Neural cell (in vitro differentiated cells): ENCODE data around the gene LGR4. TPM values are rescaled to one million over a fixed set of nuclear protein-coding genes. Genes with fewer than 3 reads are reported as not detected.

ENCODE experiments used
- H2AFZ ChIP-seq: fragments of 200-600, 300-800 bp; sonication (generic), shearing (Covaris generic); 2 replicates; pipeline ENCODE4 v1.6.0; 2014; ENCODE audit warnings: low read depth, mild to moderate bottlenecking, antibody characterized with exemption, low read length, moderate library complexity
- H3F3A ChIP-seq: fragments of 200-600 bp; shearing (Covaris generic); 2 replicates; pipeline ENCODE4 v1.6.1; 2016; ENCODE audit warnings: mild to moderate bottlenecking, moderate library complexity, mixed read lengths, antibody characterized with exemption, low read length; ENCODE audit not compliant: insufficient read depth, poor library complexity, severe bottlenecking
- H3K27ac ChIP-seq: fragments of 200-600, 300-800 bp; sonication (generic), shearing (Covaris generic); 2 replicates; pipeline ENCODE4 v1.5.1; 2014; ENCODE audit warnings: mild to moderate bottlenecking, low read length, moderate library complexity
- H3K27me3 ChIP-seq: fragments of 300-800, 200-600 bp; sonication (generic), shearing (Covaris generic); 2 replicates; pipeline ENCODE4 v1.6.0; 2014; ENCODE audit warnings: mild to moderate bottlenecking, low read depth, low read length, moderate library complexity; ENCODE audit not compliant: insufficient read depth
- H3K36me3 ChIP-seq: fragments of 300-800, 200-600 bp; sonication (generic), shearing (Covaris generic); 2 replicates; pipeline ENCODE4 v1.5.1; 2014; ENCODE audit warnings: mild to moderate bottlenecking, antibody characterized with exemption, low read length, moderate library complexity; ENCODE audit not compliant: insufficient read depth
- H3K4me2 ChIP-seq: fragments of 300-800, 200-600 bp; sonication (generic), shearing (Covaris generic); 2 replicates; pipeline ENCODE4 v1.6.0; 2014; ENCODE audit warnings: mild to moderate bottlenecking, low read length
- H3K4me3 ChIP-seq: fragments of 300-800, 200-600 bp; sonication (generic), shearing (Covaris generic); 2 replicates; pipeline ENCODE4 v1.5.1; 2014; ENCODE audit warnings: mild to moderate bottlenecking, low read length, moderate library complexity
- H3K79me2 ChIP-seq: fragments of 200-600 bp; shearing (Covaris generic); replicated peaks from 2 replicates; pipeline ENCODE4 v1.6.0; 2014; ENCODE audit warnings: mild to moderate bottlenecking, low read length, moderate library complexity; ENCODE audit not compliant: insufficient read depth
- H3K9ac ChIP-seq: fragments of 300-800, 200-600 bp; sonication (generic), shearing (Covaris generic); 2 replicates; pipeline ENCODE4 v1.6.1; 2016; ENCODE audit warnings: mild to moderate bottlenecking, low read length, mixed read lengths
- H3K9me2 ChIP-seq: fragments of 200-600 bp; shearing (Covaris generic); 2 replicates; pipeline ENCODE4 v1.6.1; 2016; ENCODE audit warnings: mild to moderate bottlenecking, low read length, mixed read lengths; ENCODE audit not compliant: insufficient read depth
- H3K9me3 ChIP-seq: fragments of 200-600, 300-800 bp; sonication (generic), shearing (Covaris generic); 2 replicates; pipeline ENCODE4 v1.6.1; 2016; ENCODE audit warnings: mild to moderate bottlenecking, mixed run types, low read length, moderate library complexity, mixed read lengths
- H4K20me1 ChIP-seq: fragments of 200-600 bp; shearing (Covaris generic); 2 replicates; pipeline ENCODE4 v1.6.1; 2016; ENCODE audit warnings: mild to moderate bottlenecking, mixed run types; ENCODE audit not compliant: insufficient read depth
- CTCF ChIP-seq: fragments of 450-650 bp; IDR thresholded peaks from 2 replicates; pipeline ENCODE4 v1.5.1; 2014; ENCODE audit warnings: antibody characterized with exemption, mild to moderate bottlenecking, moderate library complexity; ENCODE audit not compliant: poor library complexity, severe bottlenecking
- EP300 ChIP-seq: fragments of 450-650 bp; conservative IDR thresholded peaks from 2 replicates; pipeline ENCODE4 v1.6.1; 2014; ENCODE audit warnings: antibody characterized with exemption, mild to moderate bottlenecking, moderate library complexity; ENCODE audit not compliant: poor library complexity, severe bottlenecking
- EZH2 ChIP-seq: fragments of 200-600, 300-800 bp; shearing (Covaris generic), sonication (generic); IDR thresholded peaks from 2 replicates; pipeline ENCODE4 v1.6.1; 2014; ENCODE audit warnings: antibody characterized with exemption, low read length, borderline replicate concordance, mild to moderate bottlenecking; ENCODE audit not compliant: insufficient read depth, poor library complexity, severe bottlenecking
- MXI1 ChIP-seq: fragments of 450-650 bp; conservative IDR thresholded peaks from 2 replicates; pipeline ENCODE4 v1.6.1; 2014; ENCODE audit warnings: antibody characterized with exemption, mild to moderate bottlenecking; ENCODE audit not compliant: poor library complexity, severe bottlenecking
- POLR2AphosphoS5 ChIP-seq: IDR thresholded peaks from 2 replicates; pipeline ENCODE4 v1.6.1; 2012
- RAD21 ChIP-seq: fragments of 450-650 bp; conservative IDR thresholded peaks from 2 replicates; pipeline ENCODE4 v1.6.1; 2014; ENCODE audit warnings: antibody characterized with exemption, mild to moderate bottlenecking, moderate library complexity
- REST ChIP-seq: IDR thresholded peaks from 2 replicates; pipeline ENCODE4 v1.6.1; 2012; ENCODE audit warnings: borderline replicate concordance
- SMC3 ChIP-seq: fragments of 450-650 bp; conservative IDR thresholded peaks from 2 replicates; pipeline ENCODE4 v1.6.1; 2014; ENCODE audit warnings: antibody characterized with exemption, mild to moderate bottlenecking, moderate library complexity; ENCODE audit not compliant: poor library complexity
- TAF1 ChIP-seq: IDR thresholded peaks from 2 replicates; pipeline ENCODE4 v1.6.1; 2012; ENCODE audit warnings: low read depth
- polyA plus RNA-seq: library from polyadenylated mRNA; depleted of rRNA; stranded (reverse); fragments of >200 nt; gene quantifications from 2 replicates; pipeline ENCODE4 v1.2.3, GENCODE V29; 2014

Gene LGR4
- polyA plus RNA-seq, 1 donor from 2014 or later, result 11.2 TPM

GRCh38 chr11:27468995-27469695, 3.4 kb downstream of the LGR4 start:
- no peaks in the 10 kb centered on the region for H3K36me3 ChIP-seq
- H3K27ac ChIP-seq, result no peak overlapping the region
- no peaks in the 10 kb centered on the region for H3K9me2 ChIP-seq
- H3F3A ChIP-seq, result no peaks in the 10 kb centered on the region
- H2AFZ ChIP-seq, result no peak overlapping the region
- H3K9ac ChIP-seq, result no peak overlapping the region
- no peak overlapping the region for H3K4me2 ChIP-seq
- H4K20me1 ChIP-seq, result no peaks in the 10 kb centered on the region
- H3K9me3 ChIP-seq, result no peaks in the 10 kb centered on the region
- TF ChIP-seq EZH2 (no peak), SMC3 (no peak), REST (no peak), RAD21 (no peak), TAF1 (no peak), CTCF (no peak), MXI1 (no peak), POLR2AphosphoS5 (no peak), EP300 (no peak)
- H3K79me2 ChIP-seq, result peaks cover 60% of the 10 kb centered on the region
- peak overlapping the region; percentile 87 for H3K4me3 ChIP-seq
- H3K27me3 ChIP-seq, result no peaks in the 10 kb centered on the region

GRCh38 chr11:27468209-27468994, 4.2 kb downstream of the LGR4 start:
- H3K27me3 ChIP-seq, result no peaks in the 10 kb centered on the region
- no peaks in the 10 kb centered on the region for H3F3A ChIP-seq
- no peak overlapping the region for H3K4me3 ChIP-seq
- H4K20me1 ChIP-seq, result no peaks in the 10 kb centered on the region
- H2AFZ ChIP-seq, result no peak overlapping the region
- no peak overlapping the region for H3K27ac ChIP-seq
- H3K9me2 ChIP-seq, result no peaks in the 10 kb centered on the region
- TF ChIP-seq MXI1 (no peak), TAF1 (no peak), POLR2AphosphoS5 (no peak), CTCF (no peak), EP300 (no peak), SMC3 (no peak), REST (no peak), EZH2 (no peak), RAD21 (no peak)
- no peak overlapping the region for H3K9ac ChIP-seq
- no peaks in the 10 kb centered on the region for H3K9me3 ChIP-seq
- H3K4me2 ChIP-seq, result no peak overlapping the region
- peaks cover 66% of the 10 kb centered on the region for H3K79me2 ChIP-seq
- no peaks in the 10 kb centered on the region for H3K36me3 ChIP-seq
